HG03135 (cell line): ENCODE results near the gene CCL17.
"Not testable (repeated sequence)": the region's sequence is repeated elsewhere in the genome, so short reads cannot be mapped to it uniquely, and the experiment has no call there.

Source experiments
- ATAC-seq: cut with Tn5 transposase; IDR thresholded peaks from one replicate; pipeline ENCODE4 v1.9.1; 2021; ENCODE audit warnings: mild to moderate bottlenecking, moderate library complexity; ENCODE audit not compliant: unreplicated experiment

CCL17 gene

GRCh38 chr16:57395026-57395425, 9.5 kb upstream of the CCL17 start:
- ATAC-seq: no peak

- no peak for ATAC-seq
Observed at GRCh38 chr16:57396786-57397185, 7.8 kb upstream of the CCL17 start.

- ATAC-seq: not testable (repeated sequence)
Observed at GRCh38 chr16:57397493-57397892, 7.1 kb upstream of the CCL17 start.

- no peak for ATAC-seq
Observed at GRCh38 chr16:57401943-57402640, 2.5 kb upstream of the CCL17 start.

- no peak for ATAC-seq
Observed at GRCh38 chr16:57405097-57405496, 530 bp downstream of the CCL17 start.

- no peak for ATAC-seq
Observed at GRCh38 chr16:57406881-57407280, 2.3 kb downstream of the CCL17 start.

GRCh38 chr16:57407521-57408353, 3.2 kb downstream of the CCL17 start:
- no peak for ATAC-seq

- no peak for ATAC-seq
Observed at GRCh38 chr16:57409065-57409464, 4.5 kb downstream of the CCL17 start.

- no peak for ATAC-seq
Observed at GRCh38 chr16:57409870-57410587, 5.5 kb downstream of the CCL17 start.

- ATAC-seq: no peak
Observed at GRCh38 chr16:57411362-57411976, 6.9 kb downstream of the CCL17 start.

GRCh38 chr16:57412584-57412983, 8.0 kb downstream of the CCL17 start:
- no peak for ATAC-seq

- ATAC-seq: peak; percentile 69
Observed at GRCh38 chr16:57413301-57413730, 8.7 kb downstream of the CCL17 start.

- ATAC-seq: peak; percentile 7
Observed at GRCh38 chr16:57413733-57414132, 9.2 kb downstream of the CCL17 start.

- no peak for ATAC-seq
Observed at GRCh38 chr16:57416084-57416483, 11.5 kb downstream of the CCL17 start.

GRCh38 chr16:57419506-57419905, 14.9 kb downstream of the CCL17 start:
- no peak for ATAC-seq

GRCh38 chr16:57422026-57422944, 17.7 kb downstream of the CCL17 start:
- no peak for ATAC-seq

GRCh38 chr16:57423152-57423551, 18.6 kb downstream of the CCL17 start:
- no peak for ATAC-seq

- no peak for ATAC-seq
Observed at GRCh38 chr16:57424583-57424982, 20.0 kb downstream of the CCL17 start.

- ATAC-seq: no peak
Observed at GRCh38 chr16:57426356-57426755, 21.8 kb downstream of the CCL17 start.

- ATAC-seq: no peak
Observed at GRCh38 chr16:57427307-57427706, 22.7 kb downstream of the CCL17 start.
